Adrenal gland (tissue), 12 donors: Measurements from ENCODE around the gene VHLL. TPM values are rescaled to one million over a fixed set of nuclear protein-coding genes. Genes with fewer than 3 reads are reported as not detected.

ENCODE experiments used
- DNase-seq, 7 donors: peaks; one replicate each; pipeline ENCODE4 v3.0.0-alpha.2; 2019 to 2020
- H3K27ac ChIP-seq, 5 donors: fragments of 200-600 bp; sonication (generic) in 4 of 5; 1 replicate in 3 of 5; 2 replicates in 2 of 5; pipeline versions ENCODE4 v1.5.1 to v1.8.0; 2016 to 2020; ENCODE audit warnings: mild to moderate bottlenecking in 1 of 5
- H3K27me3 ChIP-seq: fragments of 200-600 bp; 2 replicates; pipeline ENCODE4 v1.8.0; 2021
- H3K36me3 ChIP-seq, 2 donors: fragments of 200-600 bp; replicated peaks in 1 of 2; 1 replicate in 1 of 2; 2 replicates in 1 of 2; pipeline versions ENCODE4 v1.5.1 to v1.8.0; 2018 to 2022
- H3K4me1 ChIP-seq, 2 donors: fragments of 200-600 bp; replicated peaks in 1 of 2; 1 replicate in 1 of 2; 2 replicates in 1 of 2; pipeline versions ENCODE4 v1.5.1 to v1.8.0; 2018 to 2021
- H3K4me3 ChIP-seq, 4 donors: fragments of 200-600 bp; sonication (generic) in 3 of 4; one replicate each; pipeline ENCODE4 v1.5.1; 2016 to 2018
- H3K9me3 ChIP-seq, 3 donors: fragments of 200-600 bp; sonication (generic) in 1 of 3; replicated peaks in 1 of 3; 1 replicate in 2 of 3; 2 replicates in 1 of 3; pipeline versions ENCODE4 v1.5.1 to v1.8.0; 2016 to 2021
- POLR2A ChIP-seq, 2 donors: fragments of 450-650 bp; IDR thresholded peaks; one replicate each; pipeline ENCODE4 v1.6.1; 2017; ENCODE audit warnings: antibody characterized with exemption in 2 of 2, mild to moderate bottlenecking in 2 of 2, moderate library complexity in 1 of 2
- WGBS, 4 donors: extraction: QIAGEN DNeasy Blood & Tissue Kit in 2 of 4; methylation state at CpG; one replicate each; pipeline versions ENCODE4 v1.1.5 to v1.1.7; 2013 to 2017; 5-methylcytosine and 5-hydroxymethylcytosine counted together
- intact Hi-C, 2 donors: fragments of 100-400 bp; cut with DNase I; formaldehyde crosslinking; loops; one replicate each; pipeline versions ENCODE4 v1.14.1 to v1.15.0; 2022 to 2023
- polyA plus RNA-seq, 3 donors: library from polyadenylated mRNA; stranded (reverse); fragments of 200-250 nt in 2 of 3; fragments of 350-450 nt in 1 of 3; fragmentation: Illumina TruSeq in 1 of 3; extraction: RNeasy Lipid Tissue Mini Kit (QIAGEN cat#74804) in 1 of 3; gene quantifications; one replicate each; pipeline ENCODE4 v1.2.3, GENCODE V29; 2013 to 2014
- total RNA-seq, 9 donors: library from RNA; depleted of rRNA in 4 of 9; stranded (reverse); fragments of >200 nt in 4 of 9; fragments of 120-200 nt in 1 of 9; fragmentation: NEBNext Ultra II Directional in 1 of 9; extraction: Animal tissue kit (Norgen Biotek cat#: 25700) in 1 of 9; gene quantifications; one replicate each; pipeline versions ENCODE4 v1.1.0 to v1.2.4, GENCODE V29; 2013 to 2023
- TF ChIP-seq, protein P1 (sequence below), 6 experiments: fragments of 450-650 bp in 4 of 6; fragments of 200-600 bp in 2 of 6; sonication (generic) in 1 of 6; IDR thresholded peaks; 1 replicate in 5 of 6; 2 replicates in 1 of 6; pipeline versions ENCODE4 v1.5.1 to v1.8.0; 2016 to 2021; ENCODE audit warnings: antibody characterized with exemption in 6 of 6, mild to moderate bottlenecking in 2 of 6, moderate library complexity in 1 of 6
- donor health status: healthy with polysubstance abuse.
- donor health status: Bipolar disorder and iron deficiency.
- donor health status: DM: yes; HTN: yes; CAD: no.
- donor health status: DM: no; HTN: no; CAD: no.
- donor health status: DM: no; HTN: no; CAD: no.
- donor health status: DM: yes; HTN: yes; CAD: no.

The VHLL gene
- total and polyA plus RNA-seq, 12 donors = 0.39 to 0.72 (median 0.44) TPM; not detected in 9

GRCh38 chr1:156285437-156285836 is 13.7 kb downstream of the VHLL start:
- peaks cover 16 to 26% of the 10 kb centered on the region in 2 donors for H3K4me1 ChIP-seq
- no peak overlapping the region for H3K27ac ChIP-seq
- WGBS, 4 donors = 89 to 100% (median 94%) methylated on average over 3 to 21 of the region's 21 CpGs
- DNase-seq = no peak
- H3K27me3 ChIP-seq = no peaks in the 10 kb centered on the region
- H3K4me3 ChIP-seq = no peak overlapping the region
- TF ChIP-seq POLR2A (IDR thresholded peaks at IDR 0.05) = no peak
- TF ChIP-seq, protein P1, sequence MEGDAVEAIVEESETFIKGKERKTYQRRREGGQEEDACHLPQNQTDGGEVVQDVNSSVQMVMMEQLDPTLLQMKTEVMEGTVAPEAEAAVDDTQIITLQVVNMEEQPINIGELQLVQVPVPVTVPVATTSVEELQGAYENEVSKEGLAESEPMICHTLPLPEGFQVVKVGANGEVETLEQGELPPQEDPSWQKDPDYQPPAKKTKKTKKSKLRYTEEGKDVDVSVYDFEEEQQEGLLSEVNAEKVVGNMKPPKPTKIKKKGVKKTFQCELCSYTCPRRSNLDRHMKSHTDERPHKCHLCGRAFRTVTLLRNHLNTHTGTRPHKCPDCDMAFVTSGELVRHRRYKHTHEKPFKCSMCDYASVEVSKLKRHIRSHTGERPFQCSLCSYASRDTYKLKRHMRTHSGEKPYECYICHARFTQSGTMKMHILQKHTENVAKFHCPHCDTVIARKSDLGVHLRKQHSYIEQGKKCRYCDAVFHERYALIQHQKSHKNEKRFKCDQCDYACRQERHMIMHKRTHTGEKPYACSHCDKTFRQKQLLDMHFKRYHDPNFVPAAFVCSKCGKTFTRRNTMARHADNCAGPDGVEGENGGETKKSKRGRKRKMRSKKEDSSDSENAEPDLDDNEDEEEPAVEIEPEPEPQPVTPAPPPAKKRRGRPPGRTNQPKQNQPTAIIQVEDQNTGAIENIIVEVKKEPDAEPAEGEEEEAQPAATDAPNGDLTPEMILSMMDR (IDR thresholded peaks at IDR 0.05) = no peak
- intact Hi-C loops = no loop called here
- peaks cover 0 to 4% of the 10 kb centered on the region in 2 donors for H3K36me3 ChIP-seq
- H3K9me3 ChIP-seq = no peaks in the 10 kb centered on the region

DNA sequence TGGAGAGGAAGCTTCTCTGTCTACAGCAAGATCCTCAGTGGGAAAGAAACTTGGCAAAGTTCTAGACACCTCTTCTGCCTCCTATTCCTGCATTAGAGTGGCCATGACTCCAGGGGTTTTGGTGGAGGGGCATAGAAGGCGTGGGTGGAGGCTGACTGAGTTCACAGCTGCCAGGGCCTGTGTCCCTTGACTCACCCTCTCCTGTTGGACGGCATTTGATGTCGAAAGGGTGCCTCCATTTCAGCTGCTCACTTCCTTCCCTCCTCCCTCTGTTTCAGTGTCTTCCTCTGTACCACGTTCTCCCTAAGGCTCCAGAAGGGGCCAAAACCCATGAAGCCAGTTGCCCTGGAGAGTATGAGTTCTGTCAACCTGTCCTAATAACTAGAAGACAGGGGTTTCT is 14.3 kb downstream of the VHLL start:
- intact Hi-C loops = no loop called here
- H3K4me3 ChIP-seq = no peak overlapping the region
- no peaks in the 10 kb centered on the region for H3K9me3 ChIP-seq
- no peaks in the 10 kb centered on the region for H3K27me3 ChIP-seq
- no peak overlapping the region for H3K27ac ChIP-seq
- peaks cover 16 to 26% of the 10 kb centered on the region in 2 donors for H3K4me1 ChIP-seq
- WGBS, 4 donors = 53 to 78% (median 72%) methylated on average over 4 of the region's 4 CpGs
- TF ChIP-seq POLR2A (IDR thresholded peaks at IDR 0.05) = no peak
- TF ChIP-seq, protein P1 (IDR thresholded peaks at IDR 0.05) = no peak
- no peak for DNase-seq
- peaks cover 0 to 4% of the 10 kb centered on the region in 2 donors for H3K36me3 ChIP-seq

- TF ChIP-seq, protein P1 (IDR thresholded peaks at IDR 0.05) = no peak
- TF ChIP-seq POLR2A (IDR thresholded peaks at IDR 0.05) = no peak
- DNase-seq = no peak
- WGBS, 4 donors = 88 to 92% (median 91%) methylated on average over 7 of the region's 7 CpGs
- Histone ChIP-seq H3K4me3 (peak within 1 kb of the TSS in 3 of 4 donors; percentile 53 to 79 (median 78)), H3K4me1 (peaks cover 16 to 26% of the 10 kb centered on the region in 2 donors), H3K36me3 (no peaks in the 10 kb centered on the region), H3K27me3 (no peaks in the 10 kb centered on the region), H3K9me3 (no peaks in the 10 kb centered on the region), H3K27ac (peak within 1 kb of the TSS in 3 of 5 donors; percentile 82 to 90 (median 86))
- intact Hi-C loops = no loop called here
Measured at GRCh38 chr1:156284112-156284511, 15.0 kb downstream of the VHLL start, which contains the start of gene TMEM79. TMEM79 (plus strand) TSS chr1:156284325; CDS start chr1:156285227, 902 bp downstream.

DNA sequence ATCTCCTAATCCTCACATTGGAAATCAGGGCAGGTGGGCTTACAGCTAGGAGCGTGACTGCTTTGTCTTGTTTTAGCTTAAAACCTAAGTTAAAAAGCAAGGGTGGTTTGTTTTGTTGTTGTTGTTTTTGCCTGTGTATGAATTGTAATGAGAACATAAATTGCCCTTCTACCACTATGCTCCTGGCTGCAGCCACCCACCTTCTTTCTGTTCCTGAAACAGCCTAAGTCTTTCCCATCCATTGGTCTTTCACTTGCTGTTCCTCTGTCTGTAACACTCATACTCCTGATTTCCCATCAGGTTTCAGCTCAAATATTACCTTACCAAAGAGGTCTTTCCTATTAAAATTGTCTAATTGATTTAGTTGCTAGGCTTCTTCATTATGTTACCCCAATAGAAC is 15.6 kb downstream of the VHLL start:
- peak overlapping the region in 1 of 5 donors; percentile 90 for H3K27ac ChIP-seq

More for the DNA sequence above, 15.6 kb downstream of the VHLL start:
- no peak for DNase-seq
- TF ChIP-seq, protein P1 (IDR thresholded peaks at IDR 0.05) = no peak
- no peak for TF ChIP-seq POLR2A (IDR thresholded peaks at IDR 0.05)
- peaks cover 0 to 3% of the 10 kb centered on the region in 2 donors for H3K36me3 ChIP-seq
- intact Hi-C loops = no loop called here
- H3K4me3 ChIP-seq = peak overlapping the region in 3 of 4 donors; percentile 53 to 79 (median 78)
- H3K27me3 ChIP-seq = no peaks in the 10 kb centered on the region
- 88 to 100% (median 94%) methylated on average over 1 of the region's 1 CpG for WGBS, 4 donors
- H3K9me3 ChIP-seq = no peaks in the 10 kb centered on the region
- H3K4me1 ChIP-seq = peaks cover 16 to 26% of the 10 kb centered on the region in 2 donors
